HG03565 (cell line): ENCODE results near the gene DNASE1L3.

Experiments
- ATAC-seq: cut with Tn5 transposase; IDR thresholded peaks from one replicate; pipeline ENCODE4 v1.9.1; 2021; ENCODE audit warnings: mild to moderate bottlenecking, moderate library complexity; ENCODE audit not compliant: unreplicated experiment

DNASE1L3 gene

GRCh38 chr3:58180099-58180880, 30.5 kb downstream of the DNASE1L3 start:
- ATAC-seq: no peak

- no peak for ATAC-seq
These were observed 31.3 kb downstream of the DNASE1L3 start for GRCh38 chr3:58179235-58180098.

GRCh38 chr3:58178528-58179234, 32.1 kb downstream of the DNASE1L3 start:
- ATAC-seq: no peak

GRCh38 chr3:58177747-58178527, 32.8 kb downstream of the DNASE1L3 start:
- ATAC-seq: no peak

GRCh38 chr3:58176827-58177489, 33.8 kb downstream of the DNASE1L3 start:
- no peak for ATAC-seq

GRCh38 chr3:58176185-58176530, 34.6 kb downstream of the DNASE1L3 start:
- ATAC-seq: no peak

GRCh38 chr3:58175437-58176184, 35.2 kb downstream of the DNASE1L3 start:
- no peak for ATAC-seq

GRCh38 chr3:58175187-58175436, 35.7 kb downstream of the DNASE1L3 start:
- ATAC-seq: no peak

- ATAC-seq: no peak
These were observed 36.9 kb downstream of the DNASE1L3 start for GRCh38 chr3:58173669-58174398.

GRCh38 chr3:58173029-58173668, 37.6 kb downstream of the DNASE1L3 start:
- no peak for ATAC-seq

GRCh38 chr3:58171126-58171525, 39.6 kb downstream of the DNASE1L3 start:
- no peak for ATAC-seq

- no peak for ATAC-seq
These were observed 40.4 kb downstream of the DNASE1L3 start for GRCh38 chr3:58170376-58170775.

GRCh38 chr3:58169371-58169770, 41.4 kb downstream of the DNASE1L3 start:
- no peak for ATAC-seq

GRCh38 chr3:58168498-58168897, 42.3 kb downstream of the DNASE1L3 start:
- no peak for ATAC-seq

GRCh38 chr3:58167431-58168351, 43.1 kb downstream of the DNASE1L3 start:
- no peak for ATAC-seq

GRCh38 chr3:58164906-58165821, 45.6 kb downstream of the DNASE1L3 start:
- no peak for ATAC-seq
